Ectodermal cell (in vitro differentiated cells): Measurements from ENCODE around the gene NPAS1.
A peak's percentile ranks its signal among the peaks of the same experiment; 100 is the strongest.
"Not testable (repeated sequence)": the region's sequence is repeated elsewhere in the genome, so short reads cannot be mapped to it uniquely, and the experiment has no call there.

Experiments
- H3K27ac ChIP-seq: 2 replicates; pipeline ENCODE4 v1.7.0; 2013; ENCODE audit warnings: mild to moderate bottlenecking, low read depth, low read length; ENCODE audit not compliant: insufficient read depth, poor library complexity, severe bottlenecking
- H3K27me3 ChIP-seq: 2 replicates; pipeline ENCODE4 v1.7.0; 2013; ENCODE audit warnings: mild to moderate bottlenecking, low read length; ENCODE audit not compliant: insufficient read depth, control insufficient read depth, poor library complexity, severe bottlenecking
- H3K36me3 ChIP-seq: one replicate; pipeline ENCODE4 v1.7.0; 2013; ENCODE audit warnings: low read length; ENCODE audit not compliant: control insufficient read depth, insufficient read depth
- H3K4me1 ChIP-seq: one replicate; pipeline ENCODE4 v1.7.0; 2013; ENCODE audit warnings: low read length; ENCODE audit not compliant: control insufficient read depth, insufficient read depth
- H3K4me3 ChIP-seq: 2 replicates; pipeline ENCODE4 v1.7.0; 2013; ENCODE audit warnings: low read depth, low read length, control low read depth; ENCODE audit not compliant: insufficient read depth
- H3K9me3 ChIP-seq: 2 replicates; pipeline ENCODE4 v1.7.0; 2013; ENCODE audit warnings: mild to moderate bottlenecking, low read length, moderate library complexity; ENCODE audit not compliant: control insufficient read depth
- whole genome bisulfite sequencing, 2 experiments: methylation state at CpG; one replicate each; pipeline ENCODE4 v1.1.7; 2013; ENCODE audit warnings: missing lambda C conversion rate in 2 of 2; 5-methylcytosine and 5-hydroxymethylcytosine counted together

The NPAS1 gene

GRCh38 chr19:47002853-47003610 lies 16.6 kb upstream of the NPAS1 start:
- no peak overlapping the region for H3K4me3 ChIP-seq

GRCh38 chr19:47003611-47004465 lies 15.8 kb upstream of the NPAS1 start:
- no peak overlapping the region for H3K4me3 ChIP-seq
- peak overlapping the region; percentile 26 for H3K27ac ChIP-seq

More at GRCh38 chr19:47002853-47003610, 16.6 kb upstream of the NPAS1 start:
- Histone ChIP-seq H3K9me3 (no peaks in the 10 kb centered on the region), H3K36me3 (peaks cover 19% of the 10 kb centered on the region), H3K27me3 (no peaks in the 10 kb centered on the region), H3K4me1 (peaks cover 7% of the 10 kb centered on the region), H3K27ac (peak overlapping the region; percentile 26)
- WGBS, 2 experiments = 92 to 93% methylated on average over 26 of the region's 26 CpGs

DNA sequence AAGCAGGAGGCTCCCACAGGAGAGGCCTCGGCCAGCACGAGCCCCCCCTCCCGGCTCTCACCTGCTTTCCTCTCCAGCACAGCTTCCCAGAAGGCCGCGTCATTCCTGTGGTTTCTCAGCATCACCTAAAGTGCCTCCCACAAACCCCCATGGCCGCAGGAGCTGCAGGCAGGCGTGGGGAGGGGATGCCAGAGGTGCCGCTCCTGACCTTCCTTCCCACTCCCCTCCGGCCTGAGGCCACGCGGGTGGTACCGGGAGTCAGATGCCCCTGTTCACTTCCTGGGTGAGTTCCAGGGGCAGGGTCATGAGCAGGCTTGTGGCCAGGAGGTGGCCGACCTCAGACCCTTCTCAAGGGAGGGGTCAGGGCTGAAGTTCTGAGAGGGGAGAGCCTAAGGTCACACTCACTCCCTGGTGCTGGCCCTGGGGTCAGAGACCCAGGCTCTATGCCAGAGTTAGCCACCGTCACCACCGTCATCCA lies 14.4 kb upstream of the NPAS1 start:
- H3K27me3 ChIP-seq = no peaks in the 10 kb centered on the region
- no peaks in the 10 kb centered on the region for H3K9me3 ChIP-seq
- WGBS, 2 experiments = 88 to 91% methylated on average over 15 of the region's 15 CpGs
- H3K27ac ChIP-seq = no peak overlapping the region
- peaks cover 7% of the 10 kb centered on the region for H3K36me3 ChIP-seq
- H3K4me3 ChIP-seq = no peak overlapping the region
- H3K4me1 ChIP-seq = peaks cover 7% of the 10 kb centered on the region

More at GRCh38 chr19:47003611-47004465, 15.8 kb upstream of the NPAS1 start:
- no peaks in the 10 kb centered on the region for H3K9me3 ChIP-seq
- H3K4me1 ChIP-seq = peaks cover 7% of the 10 kb centered on the region
- 90% methylated on average over 51 of the region's 51 CpGs for WGBS, 2 experiments
- no peaks in the 10 kb centered on the region for H3K27me3 ChIP-seq
- peaks cover 15% of the 10 kb centered on the region for H3K36me3 ChIP-seq

DNA sequence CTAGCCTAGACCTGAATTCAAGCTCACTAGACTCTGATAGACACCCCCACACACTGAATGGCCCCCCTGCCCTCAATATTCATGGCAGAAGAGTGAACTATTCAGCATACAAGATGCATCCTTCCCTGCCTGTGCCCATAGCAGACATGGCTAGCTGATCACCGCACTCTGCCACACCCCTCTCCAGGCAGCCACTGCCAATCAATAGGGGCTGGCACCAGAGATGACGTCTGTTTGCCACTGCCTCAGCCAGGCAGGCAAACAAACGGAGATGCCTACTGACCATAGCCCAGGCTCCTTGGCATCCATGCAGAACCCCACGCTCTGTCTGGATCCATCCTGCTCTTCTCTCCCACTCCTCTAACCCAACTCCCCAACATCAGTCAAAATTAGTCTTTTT lies 13.8 kb upstream of the NPAS1 start:
- H3K4me1 ChIP-seq = peaks cover 7% of the 10 kb centered on the region
- no peaks in the 10 kb centered on the region for H3K9me3 ChIP-seq
- H3K27me3 ChIP-seq = no peaks in the 10 kb centered on the region
- no peak overlapping the region for H3K4me3 ChIP-seq
- H3K27ac ChIP-seq = no peak overlapping the region
- WGBS, 2 experiments = 80 to 84% methylated on average over 4 of the region's 4 CpGs
- H3K36me3 ChIP-seq = peaks cover under 1% of the 10 kb centered on the region

DNA sequence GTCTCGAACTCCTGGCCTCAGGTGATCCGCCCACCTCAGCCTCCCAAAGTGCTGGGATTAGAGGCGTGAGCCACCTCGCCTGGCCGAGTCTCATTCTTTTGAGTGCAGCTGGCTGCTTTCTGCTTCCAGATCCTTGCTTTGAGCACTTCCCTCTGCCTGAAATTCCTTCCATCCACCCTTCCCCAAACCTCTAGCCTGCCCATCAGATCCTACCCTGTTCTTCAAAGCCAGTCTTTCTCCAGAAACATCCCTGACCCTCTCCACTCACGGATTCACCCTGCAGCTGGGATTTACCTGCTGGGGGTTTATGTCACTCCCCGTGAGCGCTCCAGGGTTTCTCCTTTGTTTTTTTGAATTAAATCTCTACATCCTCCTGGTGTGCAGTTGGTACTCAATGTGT lies 13.1 kb upstream of the NPAS1 start:
- Histone ChIP-seq H3K9me3 (no peaks in the 10 kb centered on the region), H3K27me3 (no peaks in the 10 kb centered on the region), H3K36me3 (no peaks in the 10 kb centered on the region), H3K4me1 (peaks cover 7% of the 10 kb centered on the region), H3K4me3 (no peak overlapping the region), H3K27ac (no peak overlapping the region)
- 66 to 68% methylated on average over 8 of the region's 8 CpGs for WGBS, 2 experiments

DNA sequence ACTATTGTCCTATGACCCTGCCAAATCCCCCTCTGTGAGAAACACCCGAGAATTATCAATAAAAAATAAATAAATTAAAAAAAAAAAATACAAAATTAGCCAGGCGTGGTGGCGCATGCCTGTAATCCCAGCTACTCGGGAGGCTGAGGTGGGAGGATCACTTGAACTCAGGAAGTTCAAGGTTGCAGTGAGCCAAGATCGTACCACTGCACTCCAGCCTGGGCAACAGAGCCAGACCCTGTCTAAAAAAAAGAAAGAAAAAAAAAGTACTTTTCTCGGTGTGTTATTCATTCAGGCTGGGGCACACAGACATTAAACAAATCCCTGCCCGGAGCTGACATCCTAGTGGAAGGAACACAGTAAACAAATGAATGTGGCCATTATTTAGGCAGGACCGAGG lies 9.1 kb upstream of the NPAS1 start:
- not testable (repeated sequence) for H3K4me3 ChIP-seq, H3K27me3 ChIP-seq
- 91 to 96% methylated on average over 7 of the region's 8 CpGs for WGBS, 2 experiments

GRCh38 chr19:47012617-47013016 lies 7.0 kb upstream of the NPAS1 start:
- Histone ChIP-seq H3K27me3 (no peaks in the 10 kb centered on the region), H3K9me3 (no peaks in the 10 kb centered on the region), H3K4me1 (no peaks in the 10 kb centered on the region), H3K4me3 (no peak overlapping the region), H3K27ac (no peak overlapping the region), H3K36me3 (no peaks in the 10 kb centered on the region)
- WGBS, 2 experiments = 49 to 53% methylated on average over 8 of the region's 8 CpGs

More for the DNA sequence above, 9.1 kb upstream of the NPAS1 start:
- not testable (repeated sequence) for H3K27ac ChIP-seq, H3K4me1 ChIP-seq, H3K9me3 ChIP-seq, H3K36me3 ChIP-seq

DNA sequence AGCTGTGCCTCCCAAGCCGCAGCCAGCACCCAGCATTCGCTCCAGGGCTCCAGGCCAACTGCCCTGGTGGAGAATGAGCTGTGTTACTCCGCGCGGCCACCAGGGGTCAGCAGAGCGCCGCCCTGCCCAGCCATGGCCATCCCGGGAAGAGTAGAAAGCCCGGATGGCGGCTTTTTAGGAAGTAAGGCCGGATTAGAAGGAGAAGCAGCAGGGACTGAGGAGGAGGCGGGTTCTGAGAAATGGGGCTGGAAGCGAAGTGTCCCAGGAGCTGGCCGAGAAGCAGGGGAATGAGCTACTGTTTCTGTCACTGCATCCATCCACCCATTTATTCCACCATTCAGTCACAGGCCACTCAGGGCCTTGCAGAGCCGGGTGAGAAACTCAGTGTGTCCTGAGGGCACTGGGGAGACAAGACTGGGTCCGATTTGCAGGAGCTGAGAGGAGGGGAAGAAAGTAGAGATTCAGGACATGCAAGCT lies 6.6 kb upstream of the NPAS1 start:
- Histone ChIP-seq H3K4me1 (no peaks in the 10 kb centered on the region), H3K4me3 (no peak overlapping the region), H3K27me3 (peaks cover under 1% of the 10 kb centered on the region), H3K27ac (no peak overlapping the region), H3K36me3 (no peaks in the 10 kb centered on the region), H3K9me3 (no peaks in the 10 kb centered on the region)
- whole genome bisulfite sequencing, 2 experiments = 14 to 19% methylated on average over 16 of the region's 16 CpGs

DNA sequence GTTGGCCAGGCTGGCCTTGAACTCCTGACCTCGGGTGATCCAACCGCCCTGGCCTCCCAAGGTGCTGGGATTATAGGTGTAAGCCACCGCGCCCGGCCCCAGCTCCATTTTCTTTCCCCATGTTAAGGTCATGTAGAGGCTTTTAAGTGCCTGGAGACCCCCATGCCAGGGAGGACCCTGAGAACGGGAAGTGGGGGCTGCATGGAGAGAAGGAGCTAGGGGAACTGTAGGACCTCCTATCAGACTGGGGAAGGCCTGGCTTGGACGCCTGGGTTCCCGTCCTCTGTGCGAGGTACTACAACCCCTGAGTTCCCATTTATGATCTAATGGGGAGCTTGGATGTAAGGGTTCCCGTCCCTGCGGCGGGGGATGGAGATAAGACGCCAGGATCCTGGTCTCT lies 714 bp upstream of the NPAS1 start:
- no peaks in the 10 kb centered on the region for H3K36me3 ChIP-seq
- H3K4me1 ChIP-seq = peaks cover 6% of the 10 kb centered on the region
- H3K9me3 ChIP-seq = no peaks in the 10 kb centered on the region
- WGBS, 2 experiments = 66 to 67% methylated on average over 13 of the region's 13 CpGs
- H3K4me3 ChIP-seq = no peak overlapping the region
- H3K27me3 ChIP-seq = peaks cover 59% of the 10 kb centered on the region
- H3K27ac ChIP-seq = no peak overlapping the region
